Suppressor macrophage treated with lipopolysaccharide for 4 hours (primary cell): ENCODE results near the gene FAM193B.
"Not testable (repeated sequence)": the region's sequence is repeated elsewhere in the genome, so short reads cannot be mapped to it uniquely, and the experiment has no call there.

ENCODE experiments used
- DNase-seq: peaks from one replicate; pipeline ENCODE4 v3.0.0-alpha.2; 2020

Gene FAM193B

DNA sequence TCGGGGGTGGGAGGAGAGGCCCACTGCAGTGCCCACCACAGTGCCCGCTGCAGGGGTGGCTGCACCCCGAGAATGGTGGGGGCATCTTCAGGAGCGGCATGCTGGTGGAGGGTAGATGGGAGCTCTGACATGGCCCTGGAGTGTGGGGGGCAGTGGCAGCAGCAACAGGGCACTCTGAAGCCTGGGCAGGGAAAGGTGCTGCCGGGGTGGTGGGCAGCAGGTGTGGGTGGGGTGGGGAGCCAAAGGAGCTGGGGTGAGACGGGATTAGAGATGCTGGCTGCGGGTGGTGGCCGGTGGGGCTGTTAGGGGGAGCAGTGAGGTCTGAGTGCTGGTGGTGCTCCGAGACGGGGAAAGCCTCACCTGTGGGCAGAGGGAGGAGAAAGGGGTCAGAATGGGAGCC, 18.0 kb downstream of the FAM193B start:
- no peak for DNase-seq

DNA sequence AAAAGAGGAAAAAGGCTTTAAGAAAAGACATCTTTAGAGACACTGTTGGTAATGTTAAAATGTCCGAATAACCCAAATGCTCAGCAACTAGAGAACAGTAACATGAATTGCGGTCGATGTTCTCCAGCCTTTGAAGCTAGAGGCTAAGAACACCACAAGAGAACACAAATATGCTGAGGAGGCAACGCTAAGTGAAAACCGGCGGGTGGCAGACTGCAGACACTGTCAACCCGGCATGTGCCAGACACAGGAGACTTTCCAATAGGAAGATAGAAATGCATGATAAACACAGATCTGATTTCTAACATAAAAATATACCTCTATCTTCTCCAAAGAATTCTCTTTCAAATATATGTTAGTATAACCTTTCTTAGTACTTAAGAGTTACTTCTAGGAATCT, 19.2 kb downstream of the FAM193B start:
- DNase-seq = no peak

DNA sequence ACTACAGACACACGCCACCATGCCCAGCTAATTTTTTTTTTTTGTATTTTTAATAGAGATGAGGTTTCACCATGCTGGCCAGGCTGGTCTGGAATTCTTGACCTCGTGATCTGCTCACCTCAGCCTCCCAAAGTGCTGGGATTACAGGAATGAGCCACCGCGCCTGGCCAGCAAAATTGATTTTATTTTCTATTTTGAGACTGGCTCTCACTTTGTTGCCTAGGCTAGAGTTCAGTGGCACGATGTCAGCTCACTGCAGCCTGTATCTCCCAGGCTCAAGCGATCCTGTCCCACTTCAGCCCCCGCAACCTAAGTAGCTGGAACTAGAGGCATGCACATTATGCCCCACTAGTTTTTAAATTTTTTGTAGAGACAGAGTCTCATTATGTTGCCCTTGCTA, 19.9 kb downstream of the FAM193B start:
- not testable (repeated sequence) for DNase-seq

DNA sequence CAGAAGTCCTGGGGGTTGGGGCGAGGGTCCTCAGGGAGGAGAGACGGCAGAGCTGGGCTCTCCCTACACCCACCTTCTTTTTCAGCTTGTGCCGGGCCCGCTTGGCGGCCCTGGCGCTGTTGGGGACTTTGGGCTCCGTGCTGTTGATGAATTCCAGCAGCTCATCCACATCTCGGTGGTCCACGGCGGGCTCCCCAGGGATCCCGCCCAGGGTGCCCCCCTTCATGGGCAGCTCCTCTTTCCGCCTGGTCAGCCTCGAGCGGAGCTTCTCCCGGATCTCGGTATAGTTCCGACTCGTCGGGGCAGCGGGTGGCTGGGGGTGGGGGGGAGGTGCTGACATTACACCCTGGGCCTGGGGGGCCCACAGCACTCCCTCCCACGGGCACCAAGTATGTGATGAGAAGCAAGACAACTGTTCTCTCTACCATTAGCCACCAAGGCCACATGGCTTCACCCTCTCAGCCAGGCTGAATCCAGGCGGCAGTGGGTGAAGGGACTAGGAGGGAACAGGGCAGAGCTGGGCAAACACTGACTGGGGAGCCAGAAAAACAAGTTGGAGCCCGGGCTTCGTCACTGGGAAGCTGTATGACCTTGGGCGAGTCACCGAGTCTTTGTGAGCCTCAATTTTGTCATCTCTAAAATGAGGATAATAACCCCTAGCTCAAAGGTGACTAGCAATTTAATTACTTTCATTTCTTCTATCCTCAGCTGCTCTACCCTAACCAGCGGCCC, 23.0 kb downstream of the FAM193B start:
- no peak for DNase-seq

DNA sequence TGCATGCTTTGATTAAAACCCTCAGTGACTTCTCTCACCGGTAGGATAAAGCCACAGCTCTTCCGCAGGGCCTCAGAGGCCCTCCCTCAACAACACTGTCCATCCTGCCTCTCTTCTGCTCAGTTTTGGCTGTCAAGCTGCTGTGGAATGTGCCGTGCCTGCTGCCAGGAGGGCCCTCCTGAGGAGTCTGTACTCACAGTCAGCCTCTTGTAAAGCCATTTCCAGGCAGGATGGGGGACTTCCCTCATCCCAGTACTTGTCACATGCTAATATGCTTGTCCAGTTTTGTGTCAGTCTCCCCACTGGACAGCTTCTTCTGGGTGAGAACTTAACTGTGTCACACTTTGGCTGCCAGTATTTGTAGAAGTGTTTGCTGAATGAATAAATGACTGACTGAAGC, 23.7 kb downstream of the FAM193B start:
- no peak for DNase-seq

DNA sequence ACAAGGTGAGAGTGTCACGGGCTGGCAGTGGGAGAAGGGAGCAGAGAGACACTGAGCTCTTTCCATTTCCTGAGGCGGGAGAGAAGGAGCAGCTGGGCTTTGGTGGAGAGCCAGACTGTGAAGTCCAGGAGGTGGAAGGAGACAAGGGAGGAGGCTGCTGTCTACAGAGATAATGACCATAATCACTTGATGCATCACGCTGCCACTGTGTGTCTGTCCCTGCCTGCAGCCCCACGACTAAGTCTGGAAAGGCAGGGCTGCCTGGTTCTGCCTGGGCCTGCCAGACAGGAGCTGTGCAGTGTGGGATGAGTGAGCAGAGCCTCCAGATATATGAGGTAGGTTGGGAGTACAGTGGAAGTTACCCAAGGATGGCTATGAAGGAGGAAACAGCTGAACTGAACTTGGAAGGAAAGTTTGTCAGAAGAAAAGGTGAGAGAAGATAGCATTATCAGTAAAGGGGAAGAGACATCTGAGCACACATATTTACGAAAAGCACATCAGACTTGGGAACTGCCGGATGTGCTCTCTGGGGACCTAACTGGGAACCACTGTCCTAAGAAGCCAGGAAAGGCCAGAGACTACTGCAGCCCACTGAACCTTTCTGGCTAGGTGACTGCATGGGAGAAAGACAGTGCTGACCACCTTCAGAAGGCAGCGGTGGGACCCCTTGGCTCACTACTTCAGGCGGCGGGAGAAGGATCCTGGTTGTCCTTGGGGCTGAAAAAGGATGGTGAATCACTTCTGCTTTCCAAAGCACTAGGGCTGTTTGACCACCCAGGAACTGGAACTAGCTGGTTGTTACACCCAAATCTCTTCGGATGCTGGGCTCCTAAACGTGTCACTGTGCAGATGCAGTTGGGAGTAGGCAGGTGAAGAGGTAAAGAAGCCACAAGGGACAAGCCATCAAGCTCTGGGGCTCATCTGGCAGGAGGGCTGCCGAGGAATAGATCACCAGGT, 24.8 kb downstream of the FAM193B start:
- no peak for DNase-seq

DNA sequence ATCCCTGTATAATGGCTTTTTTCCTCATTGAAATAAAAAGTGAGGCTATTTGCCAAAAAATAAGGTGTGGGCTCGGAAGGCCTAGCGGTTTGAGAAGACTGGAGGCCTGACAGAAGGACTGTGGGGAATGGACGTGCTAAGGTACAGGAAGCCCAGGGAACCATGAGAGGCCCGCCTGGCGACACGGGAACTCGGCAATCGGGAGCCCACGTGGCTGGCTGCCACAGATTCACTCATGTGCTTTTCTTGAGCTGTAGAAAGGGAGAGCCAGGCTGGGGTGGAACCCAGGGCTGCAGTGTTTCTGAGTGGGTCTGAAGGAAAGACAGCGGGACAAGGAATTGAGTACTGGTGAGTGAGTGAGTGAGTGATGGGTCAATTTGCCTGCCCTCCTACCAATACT, 25.7 kb downstream of the FAM193B start:
- DNase-seq = no peak

DNA sequence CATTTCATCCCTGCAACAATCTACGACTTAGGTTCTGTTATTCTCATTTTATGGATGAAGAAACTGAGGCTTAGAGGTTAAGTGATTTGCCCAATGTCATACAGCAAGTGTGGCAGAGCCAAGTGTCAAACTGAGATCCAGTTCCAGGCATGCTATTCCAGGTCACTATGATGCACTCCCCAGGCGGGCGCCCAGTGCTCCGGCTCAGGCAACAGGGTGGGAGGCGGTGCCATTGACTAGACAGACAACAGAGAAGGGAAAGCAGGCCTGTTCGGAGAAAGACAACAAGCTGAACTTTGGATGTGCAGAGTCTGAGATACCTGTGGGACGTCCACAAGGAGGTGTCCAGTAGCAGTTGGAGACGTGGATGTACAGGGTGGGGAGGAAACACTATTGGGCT, 26.8 kb downstream of the FAM193B start:
- DNase-seq = no peak

DNA sequence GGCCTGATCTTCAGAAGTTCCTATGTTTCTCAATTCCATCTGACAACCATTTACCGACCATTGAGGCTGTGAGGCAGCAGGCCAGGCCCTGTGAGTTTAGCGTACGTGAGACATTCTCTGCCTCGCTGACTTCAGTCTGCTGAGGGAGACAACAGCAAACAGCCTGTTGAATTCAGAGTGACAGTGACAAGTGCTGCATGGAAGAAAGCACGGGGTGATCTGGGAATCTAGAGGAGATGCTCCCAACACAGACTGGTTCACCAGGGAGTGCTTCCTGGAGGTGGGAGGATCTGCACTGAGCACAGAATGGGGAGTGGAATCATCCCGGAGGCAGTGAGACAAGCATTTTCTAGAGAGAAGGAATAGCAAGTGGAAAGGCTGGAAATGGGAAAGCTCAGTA, 27.6 kb downstream of the FAM193B start:
- DNase-seq = no peak

DNA sequence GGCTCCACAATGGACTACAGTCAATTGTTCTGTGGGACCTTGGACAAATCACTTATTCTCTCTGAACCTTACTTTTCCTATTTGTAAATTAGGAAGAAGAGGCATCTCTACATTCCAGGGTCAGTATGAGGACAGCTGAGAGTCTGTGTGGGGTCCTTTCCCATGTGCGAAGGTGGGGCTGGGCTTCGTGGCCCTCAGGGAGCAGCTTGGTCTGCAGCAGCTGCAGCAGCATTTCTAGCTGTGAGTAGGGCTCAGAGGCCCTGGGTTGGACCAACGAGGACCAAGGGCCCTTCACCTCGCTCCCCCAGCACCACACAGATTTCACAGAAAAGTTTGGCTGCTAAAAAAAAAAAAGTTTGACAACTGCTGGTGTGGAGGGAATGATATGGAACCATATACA, 28.2 kb downstream of the FAM193B start:
- DNase-seq = no peak

DNA sequence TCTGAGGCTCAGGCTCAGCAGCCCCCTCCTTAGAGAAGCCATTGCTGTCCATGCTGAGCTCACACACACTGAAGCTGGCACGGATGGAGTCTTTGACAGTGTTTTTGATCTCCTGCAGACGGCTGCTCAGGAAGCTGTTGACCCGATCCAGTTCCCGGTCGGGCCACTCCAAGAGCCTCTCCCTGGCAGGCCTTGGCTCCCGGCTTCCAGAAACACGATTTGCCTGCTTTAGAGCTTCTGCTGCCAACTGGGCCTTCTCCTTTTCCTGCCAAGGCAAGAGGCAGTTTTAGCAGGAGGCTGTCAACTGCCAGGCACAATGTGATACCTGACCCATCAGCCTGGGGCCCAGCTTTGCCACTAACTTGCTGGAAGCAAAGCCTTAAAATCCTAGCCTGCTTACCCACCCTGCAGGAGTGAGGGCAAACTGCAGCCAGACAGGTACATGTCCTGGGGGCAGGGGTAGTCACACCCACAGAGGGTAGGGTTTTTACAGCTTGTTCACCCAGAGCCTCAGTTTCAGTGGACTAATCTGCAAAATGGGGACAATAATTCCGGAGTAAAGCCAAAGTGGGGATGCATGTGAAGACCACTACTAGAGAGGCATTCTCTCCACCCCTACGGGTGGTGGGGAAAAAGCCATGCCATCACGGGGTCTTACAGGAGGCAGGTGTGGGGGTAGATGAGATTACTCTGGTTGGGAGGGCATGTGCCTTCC, 29.3 kb downstream of the FAM193B start:
- no peak for DNase-seq

DNA sequence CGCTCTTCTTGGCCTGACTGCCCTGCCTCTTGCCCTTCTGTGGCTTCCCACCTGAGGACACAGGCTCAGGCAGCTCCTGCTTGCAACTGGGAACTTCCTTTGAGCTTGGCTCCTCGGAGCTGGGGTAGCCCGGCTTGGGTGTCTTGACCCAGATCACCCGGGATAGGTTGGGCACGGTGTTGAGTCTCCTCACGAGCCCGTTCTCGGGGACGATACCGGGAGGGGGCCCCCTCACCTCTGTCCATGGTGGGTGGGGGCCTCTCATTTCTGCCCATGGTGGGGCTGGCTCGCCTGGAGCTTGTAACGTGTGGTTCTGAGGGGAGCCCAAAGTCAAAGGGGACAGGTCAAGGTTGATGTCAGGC, 29.8 kb downstream of the FAM193B start:
- no peak for DNase-seq

DNA sequence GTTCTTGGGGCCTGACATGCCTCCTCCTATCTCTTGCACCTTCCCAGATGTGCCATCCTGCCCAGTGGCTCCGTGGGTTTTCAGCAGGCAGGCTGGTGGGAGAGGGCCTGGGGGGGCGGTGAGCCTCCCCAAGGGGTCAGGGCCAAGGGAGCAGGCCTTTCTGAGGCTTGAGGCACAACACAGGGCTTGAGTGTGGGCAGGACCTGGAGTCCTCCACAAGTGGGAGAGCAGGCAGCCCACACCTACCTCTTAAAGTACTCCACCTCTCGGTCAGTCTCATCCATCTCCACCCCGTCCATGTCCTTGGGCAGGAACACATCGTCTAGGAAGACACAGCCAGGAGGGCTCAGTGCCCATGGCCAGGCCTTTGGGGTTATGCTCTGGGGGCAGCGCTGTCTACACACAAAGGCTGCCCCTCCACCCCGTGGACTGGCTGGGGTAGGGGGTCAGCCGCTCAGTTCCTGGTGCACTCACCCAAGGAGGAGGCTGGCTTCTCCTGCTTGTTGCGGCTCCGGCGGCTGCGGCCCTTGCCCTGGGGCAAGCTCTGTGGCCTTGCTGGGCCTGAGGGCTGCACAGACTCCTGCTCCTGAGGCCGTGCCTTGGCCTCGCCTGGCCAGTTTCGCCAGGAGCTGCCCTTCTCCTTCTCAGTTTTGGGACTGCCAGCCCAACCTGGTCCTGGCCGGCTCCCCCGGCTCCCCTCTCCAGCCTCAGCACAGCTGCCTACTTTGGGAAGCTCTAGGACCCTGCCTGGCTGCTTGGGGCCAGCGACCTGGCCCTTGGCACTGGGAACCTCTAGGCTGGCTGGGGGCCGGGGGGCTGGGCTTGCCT, 30.4 kb downstream of the FAM193B start:
- DNase-seq = no peak

DNA sequence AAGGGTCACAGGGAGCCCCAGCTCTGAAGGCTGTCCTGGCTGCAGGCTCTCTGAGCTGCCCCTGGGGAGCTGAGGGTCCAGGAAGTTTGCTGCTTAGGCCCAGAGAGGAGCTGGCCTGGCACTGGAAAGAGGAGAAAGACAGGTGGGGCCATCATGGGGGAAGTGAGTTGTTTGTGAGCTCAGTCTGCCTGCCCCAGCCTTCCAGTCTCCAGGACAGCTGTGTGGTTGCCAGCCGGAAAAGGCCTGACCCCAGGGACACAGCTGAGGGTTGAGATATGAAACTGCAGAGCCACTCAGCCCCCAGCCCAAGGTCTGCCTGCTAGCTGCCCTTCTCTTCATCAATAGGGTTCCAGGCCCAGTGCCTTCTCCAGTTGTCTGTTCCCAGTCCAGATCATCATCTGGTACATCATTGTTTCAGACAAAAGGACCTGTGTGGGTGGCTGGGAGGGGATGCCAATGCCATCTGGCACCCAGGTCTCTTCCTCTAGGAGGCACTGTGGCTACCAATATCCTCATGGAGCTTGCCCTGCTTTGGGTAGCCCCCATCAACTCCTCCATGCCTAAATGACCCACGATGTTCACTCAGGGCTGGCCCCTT, 33.3 kb downstream of the FAM193B start:
- no peak for DNase-seq

DNA sequence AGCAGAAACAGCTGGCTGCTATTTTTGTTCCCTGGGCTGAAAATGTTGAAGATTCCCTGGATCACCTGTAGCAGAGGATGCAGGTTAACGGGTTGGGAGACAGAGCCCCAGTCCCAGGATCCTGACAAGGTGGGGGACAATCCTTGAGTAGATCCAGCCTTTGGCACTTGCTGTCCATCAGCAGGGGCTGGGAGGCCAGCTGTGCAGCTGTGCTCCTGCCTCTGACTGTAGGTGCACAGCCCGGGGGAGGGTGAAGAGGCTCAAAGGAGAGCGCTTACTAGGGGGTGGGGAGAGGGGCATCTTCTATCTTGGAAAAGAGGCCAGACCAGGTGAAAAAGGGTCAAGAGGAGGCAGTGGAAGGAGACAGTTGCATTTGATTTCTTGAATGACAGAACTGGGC, 34.1 kb downstream of the FAM193B start:
- DNase-seq = no peak

DNA sequence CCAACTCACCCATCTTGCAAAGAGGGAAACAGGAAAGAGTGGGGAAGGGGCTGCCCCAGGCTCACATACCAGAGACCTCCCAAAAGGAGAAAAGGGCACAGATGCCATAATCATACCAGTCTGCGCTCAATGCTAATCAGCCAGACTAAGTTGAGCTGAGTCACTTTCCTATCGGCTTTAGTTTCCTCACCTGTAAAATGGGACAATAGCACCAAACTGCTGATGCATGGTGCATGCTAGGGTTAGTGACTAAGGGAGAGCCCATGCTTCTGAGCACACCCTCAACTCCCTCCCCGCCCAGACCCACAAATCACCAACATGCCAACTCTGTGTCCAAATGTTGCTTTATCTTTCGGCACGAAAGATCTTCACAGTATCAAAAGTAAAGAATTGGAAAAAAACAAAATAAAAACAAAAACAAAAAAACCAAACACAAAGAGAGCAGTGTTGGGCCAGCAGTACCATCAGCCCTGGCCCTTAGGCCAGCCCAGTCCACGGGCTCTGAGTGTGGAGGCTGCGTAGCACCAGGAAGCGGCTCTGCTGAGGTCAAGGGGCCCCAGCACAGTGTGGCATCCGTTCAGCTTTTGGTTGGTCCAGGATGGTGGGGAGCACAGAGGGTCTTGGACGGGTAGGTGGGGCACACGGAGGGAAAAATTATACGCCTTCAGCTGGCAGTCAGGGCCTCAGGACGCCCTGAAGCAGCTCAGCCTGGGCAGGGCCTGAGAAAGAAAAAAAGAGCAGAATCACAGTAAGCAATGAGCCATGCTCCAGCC, 34.7 kb downstream of the FAM193B start:
- no peak for DNase-seq

DNA sequence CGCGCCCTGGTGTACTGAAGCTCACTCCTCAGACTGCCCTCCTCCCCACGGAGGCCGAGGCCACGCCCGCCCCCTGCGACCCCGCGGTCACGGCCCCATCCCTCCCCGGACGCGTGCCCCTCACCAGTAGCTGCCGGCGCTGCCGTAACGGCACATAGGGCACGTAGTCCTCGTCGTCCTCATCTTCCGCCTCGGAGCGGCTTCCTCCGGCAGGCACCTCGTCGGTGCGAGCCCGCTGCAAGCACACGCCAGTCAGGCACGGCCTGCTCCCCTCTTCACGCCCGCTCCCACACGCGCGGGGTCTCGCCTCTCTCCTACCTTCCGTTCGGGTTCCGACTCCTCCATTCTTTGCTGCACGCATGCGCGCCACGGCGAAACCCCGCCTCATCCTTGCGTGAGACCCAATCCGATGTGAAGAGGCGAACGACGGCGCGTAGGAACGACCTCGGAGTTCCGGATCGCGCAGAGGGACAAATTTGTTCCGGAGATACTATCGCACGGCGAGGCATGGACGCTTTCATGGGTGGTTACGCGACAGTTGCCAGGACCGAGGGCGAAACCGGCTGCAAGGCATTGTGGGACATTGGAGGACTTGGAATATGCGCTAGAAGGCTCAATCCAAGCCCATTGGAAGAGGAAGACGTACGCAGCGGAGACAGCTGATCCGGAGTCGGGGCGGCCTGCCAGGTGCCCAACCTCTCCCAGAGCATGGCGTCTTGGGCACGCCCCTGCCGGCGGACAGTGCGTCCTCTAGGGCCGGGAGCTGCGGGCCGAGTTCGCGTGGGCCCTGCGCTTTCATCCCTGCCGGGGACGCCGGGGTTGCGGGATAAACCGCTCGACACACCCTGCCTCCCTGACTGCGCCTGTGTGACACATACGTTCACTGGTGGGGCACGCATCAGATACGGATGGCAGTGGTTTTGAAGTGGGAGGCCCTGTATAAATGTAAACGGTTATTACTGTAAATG, 37.5 kb downstream of the FAM193B start, which contains the start of gene DDX41:
DDX41 (minus strand) TSS at position 361 of the 968 bp plus-strand sequence; CDS start at position 345, 16 bp downstream.
- peak; percentile 98 for DNase-seq

DNA sequence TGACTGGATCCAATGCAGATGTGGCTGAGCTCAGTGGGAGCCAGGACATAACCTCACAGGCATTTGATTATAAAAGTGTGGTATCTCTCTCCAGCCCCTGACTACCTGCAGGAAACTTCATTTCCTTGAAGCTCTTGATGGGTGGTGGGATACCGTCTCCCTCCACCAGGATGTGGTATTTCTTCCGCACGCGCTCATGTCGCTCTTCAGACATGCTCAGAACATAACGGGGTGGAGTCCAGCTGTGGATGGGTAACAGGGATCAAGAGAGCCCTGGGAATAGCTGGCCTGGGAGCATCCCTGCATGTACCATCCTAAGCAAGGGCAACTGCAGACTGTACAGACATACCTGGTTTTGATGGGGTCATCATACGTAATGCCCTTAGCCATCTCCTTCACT, 38.8 kb downstream of the FAM193B start:
- DNase-seq = no peak

DNA sequence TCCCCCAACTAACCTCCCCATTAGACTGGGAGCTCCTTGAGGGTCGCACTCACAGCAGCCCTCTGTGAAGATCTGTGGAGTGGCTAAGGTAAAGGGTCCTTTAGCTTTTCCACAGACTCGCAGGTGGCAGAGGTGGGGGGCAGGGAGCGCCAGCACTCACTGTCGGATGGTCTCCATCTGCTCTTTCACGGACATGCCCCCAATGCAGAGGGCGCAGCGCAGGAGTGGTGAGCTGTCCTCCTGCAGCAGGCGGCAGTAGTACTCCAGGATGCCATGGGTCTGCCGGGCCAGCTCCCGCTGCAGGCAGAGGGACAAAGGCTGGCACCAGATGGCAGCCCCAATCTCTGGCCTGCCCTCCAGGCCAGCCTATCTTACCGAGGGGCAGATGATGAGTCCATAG, 39.8 kb downstream of the FAM193B start:
- no peak for DNase-seq

DNA sequence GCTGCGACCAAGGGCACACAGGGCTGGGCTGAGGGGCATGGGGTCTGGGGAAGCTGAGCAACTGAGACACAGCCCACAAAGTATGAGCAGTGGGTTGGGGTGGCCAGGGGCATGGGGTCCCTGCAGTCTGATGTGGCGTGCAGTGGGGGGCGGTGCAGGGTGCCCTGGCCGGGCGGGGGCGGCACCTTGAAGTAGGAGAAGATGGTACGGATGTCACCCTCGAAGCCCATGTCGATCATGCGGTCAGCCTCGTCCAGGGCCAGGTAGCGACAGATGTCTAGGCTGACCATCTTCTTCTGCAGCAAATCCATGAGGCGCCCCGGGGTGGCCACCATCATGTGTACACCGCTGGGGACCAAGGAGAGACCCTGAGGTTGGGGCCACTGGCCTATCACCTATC, 40.9 kb downstream of the FAM193B start:
- no peak for DNase-seq
